Fibroblast of mammary gland (primary cell): Measurements from ENCODE around the gene PKNOX1.
"Not testable (repeated sequence)": the region's sequence is repeated elsewhere in the genome, so short reads cannot be mapped to it uniquely, and the experiment has no call there.

Experiments
- DNase-seq: peaks from one replicate; pipeline ENCODE4 v3.0.0-alpha.2; 2010; ENCODE audit warnings: low read depth
- H3K4me3 ChIP-seq: 2 replicates; pipeline ENCODE4 v1.5.1; 2011; ENCODE audit warnings: low read depth, mild to moderate bottlenecking, low read length, moderate library complexity; ENCODE audit not compliant: control insufficient read depth
- TF ChIP-seq, protein P1 (sequence below): conservative IDR thresholded peaks from 2 replicates; pipeline ENCODE4 v1.5.1; 2011; ENCODE audit warnings: low read depth, low read length, inconsistent platforms; ENCODE audit not compliant: control insufficient read depth, insufficient read depth

PKNOX1 gene

DNA sequence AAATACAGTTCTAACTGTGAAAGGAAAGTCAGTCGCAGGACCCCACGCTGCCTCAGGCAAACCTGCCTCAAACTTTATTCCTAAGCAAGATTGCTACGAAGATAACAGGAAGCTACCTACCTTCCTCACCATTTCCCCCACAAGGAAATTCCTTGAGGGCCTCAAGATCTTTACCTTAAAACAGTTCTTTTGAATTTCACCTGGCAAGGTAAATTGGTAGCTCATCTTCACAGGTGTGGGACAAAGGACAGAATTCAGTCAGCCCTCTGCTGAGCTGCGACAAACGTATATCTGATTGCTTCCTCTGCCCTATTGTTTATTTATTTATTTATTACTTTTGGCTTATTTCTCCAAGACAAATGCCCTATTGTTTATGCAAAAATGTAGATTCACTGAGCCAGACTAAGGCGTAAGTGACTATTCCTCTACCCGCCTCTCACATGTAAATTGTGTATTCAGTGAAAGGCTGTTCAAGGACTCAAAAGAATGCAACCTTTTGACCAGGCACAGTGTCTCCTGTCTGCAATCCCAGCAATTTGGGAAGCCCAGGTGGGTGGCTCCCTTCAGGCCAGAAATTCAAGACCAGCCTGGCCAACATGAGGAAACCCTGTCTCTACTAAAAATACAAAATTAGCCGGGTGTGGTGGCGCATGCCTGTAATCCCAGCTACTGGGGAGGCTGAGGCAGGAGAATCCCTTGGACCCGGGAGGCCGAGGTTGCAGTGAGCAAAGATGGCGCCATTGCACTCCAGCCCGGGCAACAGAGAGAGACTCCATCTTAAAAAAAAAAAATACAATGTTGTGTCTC is 17.3 kb upstream of the PKNOX1 start:
- H3K4me3 ChIP-seq, result no peak overlapping the region
- TF ChIP-seq, protein P1, sequence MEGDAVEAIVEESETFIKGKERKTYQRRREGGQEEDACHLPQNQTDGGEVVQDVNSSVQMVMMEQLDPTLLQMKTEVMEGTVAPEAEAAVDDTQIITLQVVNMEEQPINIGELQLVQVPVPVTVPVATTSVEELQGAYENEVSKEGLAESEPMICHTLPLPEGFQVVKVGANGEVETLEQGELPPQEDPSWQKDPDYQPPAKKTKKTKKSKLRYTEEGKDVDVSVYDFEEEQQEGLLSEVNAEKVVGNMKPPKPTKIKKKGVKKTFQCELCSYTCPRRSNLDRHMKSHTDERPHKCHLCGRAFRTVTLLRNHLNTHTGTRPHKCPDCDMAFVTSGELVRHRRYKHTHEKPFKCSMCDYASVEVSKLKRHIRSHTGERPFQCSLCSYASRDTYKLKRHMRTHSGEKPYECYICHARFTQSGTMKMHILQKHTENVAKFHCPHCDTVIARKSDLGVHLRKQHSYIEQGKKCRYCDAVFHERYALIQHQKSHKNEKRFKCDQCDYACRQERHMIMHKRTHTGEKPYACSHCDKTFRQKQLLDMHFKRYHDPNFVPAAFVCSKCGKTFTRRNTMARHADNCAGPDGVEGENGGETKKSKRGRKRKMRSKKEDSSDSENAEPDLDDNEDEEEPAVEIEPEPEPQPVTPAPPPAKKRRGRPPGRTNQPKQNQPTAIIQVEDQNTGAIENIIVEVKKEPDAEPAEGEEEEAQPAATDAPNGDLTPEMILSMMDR, result no peak
- DNase-seq, result no peak

- not testable (repeated sequence) for H3K4me3 ChIP-seq
- DNase-seq, result peak; percentile 7
Measured at GRCh38 chr21:42958122-42958521, 16.2 kb upstream of the PKNOX1 start.

DNA sequence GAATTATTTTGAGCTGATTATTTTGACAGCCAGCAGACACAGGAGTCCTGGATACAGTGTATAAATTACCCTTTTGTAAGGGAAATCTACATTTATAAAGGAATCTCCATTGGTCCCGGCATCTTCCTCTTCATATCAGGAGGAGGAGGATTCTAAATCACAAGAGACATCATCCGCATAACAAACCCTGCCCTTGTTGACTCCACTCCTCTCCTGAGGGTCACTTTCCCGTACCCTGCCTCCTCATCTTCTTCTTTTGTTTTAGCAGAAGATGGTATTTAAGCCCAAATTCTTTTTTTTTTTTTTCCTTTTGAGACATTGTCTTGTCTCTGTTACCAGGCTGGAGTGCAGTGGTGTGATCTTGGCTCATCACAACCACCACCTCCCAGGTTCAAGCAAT is 14.6 kb upstream of the PKNOX1 start:
- TF ChIP-seq, protein P1, result no peak
- H3K4me3 ChIP-seq, result no peak overlapping the region
- no peak for DNase-seq

DNA sequence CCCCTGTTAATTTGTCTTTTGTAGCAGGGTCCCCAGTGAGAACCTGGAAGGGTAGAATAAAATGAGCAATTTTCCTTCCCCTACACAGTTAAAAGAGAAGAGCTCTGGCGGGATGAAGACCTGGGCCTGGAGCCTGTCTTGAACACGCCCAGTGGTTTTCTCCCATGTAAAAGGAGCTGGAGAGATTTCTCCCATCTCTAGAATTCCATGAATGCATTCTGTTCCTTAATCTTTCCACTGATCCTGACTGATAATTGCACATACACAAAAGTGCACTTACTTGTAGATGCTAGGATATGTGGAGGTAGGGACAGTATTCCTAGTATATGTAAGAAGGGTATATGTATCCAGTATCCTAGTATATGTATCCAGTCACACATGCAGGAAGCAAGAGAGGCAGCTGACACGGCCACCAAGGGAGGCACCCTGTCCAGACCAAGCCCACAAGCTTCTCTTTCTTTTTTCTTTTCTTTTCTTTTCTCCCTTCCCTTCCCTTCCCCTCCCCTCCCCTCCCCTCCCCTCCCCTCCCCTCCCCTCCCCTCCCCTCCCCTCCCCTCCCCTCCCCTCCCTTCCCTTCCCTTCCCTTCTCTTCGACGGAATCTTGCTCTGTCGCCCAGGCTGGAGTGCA is 11.9 kb upstream of the PKNOX1 start:
- DNase-seq, result no peak
- TF ChIP-seq, protein P1, result no peak
- H3K4me3 ChIP-seq, result no peak overlapping the region

DNA sequence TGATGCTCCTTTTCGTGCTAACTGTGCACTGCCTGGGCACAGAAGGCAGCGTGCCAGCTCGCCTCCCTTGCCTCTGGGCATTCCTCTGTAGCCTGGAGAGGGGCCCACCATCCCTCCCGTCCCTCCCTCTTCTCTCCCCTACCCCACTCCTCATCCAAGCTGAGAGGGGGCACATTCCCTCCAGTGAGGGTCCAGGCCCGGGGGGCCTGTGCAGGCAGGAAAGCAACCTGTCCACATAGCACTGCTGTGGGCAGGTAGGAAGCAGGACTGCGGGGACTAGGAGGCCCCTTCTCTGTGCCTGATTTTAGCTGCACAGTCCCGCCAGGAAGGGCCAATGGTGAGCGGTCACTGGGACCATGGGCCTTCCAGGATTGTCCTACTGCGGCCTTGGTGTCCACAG is 10.3 kb upstream of the PKNOX1 start:
- TF ChIP-seq, protein P1, result no peak
- DNase-seq, result no peak
- no peak overlapping the region for H3K4me3 ChIP-seq

DNA sequence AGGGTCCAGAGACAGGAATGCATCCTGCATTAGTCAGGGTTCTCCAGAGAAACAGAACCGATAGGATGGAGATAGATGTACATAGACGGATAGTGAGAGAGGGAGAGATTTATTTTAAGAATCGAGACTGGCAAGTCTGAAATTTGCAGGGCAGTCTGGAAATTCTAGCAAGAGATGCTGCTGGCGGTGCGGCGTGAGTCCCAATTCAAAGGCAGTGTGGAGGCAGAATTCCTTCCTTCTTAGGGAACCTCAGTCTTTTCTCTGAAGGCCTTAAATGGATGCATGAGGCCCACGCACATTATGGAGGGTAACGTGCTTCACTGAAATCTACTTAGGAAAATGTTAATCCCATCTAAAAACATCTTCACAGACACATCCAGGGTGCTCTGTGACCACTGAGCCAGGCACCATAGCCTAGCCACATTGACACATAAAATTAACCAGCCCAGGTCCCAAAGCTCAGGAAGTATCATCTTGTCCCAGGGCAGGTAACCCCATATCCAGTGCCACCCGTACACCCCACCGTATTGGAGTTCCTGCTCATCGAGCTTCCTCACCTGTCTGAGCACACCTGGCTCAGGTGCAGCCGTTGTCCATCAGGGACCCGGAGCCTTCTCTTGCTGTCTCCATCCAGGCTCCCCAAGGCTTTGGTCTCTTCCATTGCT is 9.7 kb upstream of the PKNOX1 start:
- DNase-seq, result no peak
- TF ChIP-seq, protein P1, result no peak
- no peak overlapping the region for H3K4me3 ChIP-seq

DNA sequence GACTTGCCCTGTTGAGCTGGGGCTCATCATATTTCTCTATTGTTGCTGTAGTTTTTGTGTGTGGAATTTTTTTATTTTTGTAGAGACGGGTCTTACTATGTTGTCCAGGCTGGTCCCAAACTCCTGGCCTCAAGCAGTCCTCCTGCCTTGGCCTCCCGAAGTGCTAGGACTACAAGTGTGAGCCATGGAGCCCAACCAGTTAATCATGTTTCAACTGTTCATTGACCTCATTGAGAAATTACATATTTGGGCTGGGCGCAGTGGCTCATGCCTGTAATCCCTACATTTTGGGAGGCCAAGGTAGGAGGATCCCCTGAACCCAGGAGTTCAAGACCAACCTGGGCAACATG is 9.2 kb upstream of the PKNOX1 start:
- TF ChIP-seq, protein P1, result no peak
- DNase-seq, result no peak
- H3K4me3 ChIP-seq, result no peak overlapping the region

DNA sequence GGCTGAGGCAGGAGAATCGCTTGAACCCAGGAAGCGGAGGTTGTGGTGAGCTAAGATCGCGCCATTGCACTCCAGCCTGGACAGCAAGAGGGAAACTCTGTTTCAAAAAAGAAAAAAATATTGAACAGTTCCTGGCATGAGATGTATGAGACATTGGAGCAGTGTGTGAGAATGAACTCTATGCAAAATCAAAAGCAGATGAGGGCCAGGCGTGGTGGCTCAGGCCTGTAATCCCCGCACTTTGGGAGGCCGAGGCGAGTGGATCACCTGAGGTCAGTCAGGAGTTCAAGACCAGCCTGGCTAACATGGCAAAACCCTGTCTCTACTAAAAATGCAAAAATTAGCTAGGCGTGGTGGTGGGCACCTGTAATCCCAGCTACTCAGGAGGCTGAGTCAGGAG is 6.7 kb upstream of the PKNOX1 start:
- peak; percentile 35 for DNase-seq
- not testable (repeated sequence) for H3K4me3 ChIP-seq
